ENCODE measurements around the gene HOXD3. TPM values are rescaled to one million over a fixed set of nuclear protein-coding genes. Genes with fewer than 3 reads are reported as not detected.

HOXD3 gene
- total RNA-seq, 1 donor from 2014 or later = not detected

DNA sequence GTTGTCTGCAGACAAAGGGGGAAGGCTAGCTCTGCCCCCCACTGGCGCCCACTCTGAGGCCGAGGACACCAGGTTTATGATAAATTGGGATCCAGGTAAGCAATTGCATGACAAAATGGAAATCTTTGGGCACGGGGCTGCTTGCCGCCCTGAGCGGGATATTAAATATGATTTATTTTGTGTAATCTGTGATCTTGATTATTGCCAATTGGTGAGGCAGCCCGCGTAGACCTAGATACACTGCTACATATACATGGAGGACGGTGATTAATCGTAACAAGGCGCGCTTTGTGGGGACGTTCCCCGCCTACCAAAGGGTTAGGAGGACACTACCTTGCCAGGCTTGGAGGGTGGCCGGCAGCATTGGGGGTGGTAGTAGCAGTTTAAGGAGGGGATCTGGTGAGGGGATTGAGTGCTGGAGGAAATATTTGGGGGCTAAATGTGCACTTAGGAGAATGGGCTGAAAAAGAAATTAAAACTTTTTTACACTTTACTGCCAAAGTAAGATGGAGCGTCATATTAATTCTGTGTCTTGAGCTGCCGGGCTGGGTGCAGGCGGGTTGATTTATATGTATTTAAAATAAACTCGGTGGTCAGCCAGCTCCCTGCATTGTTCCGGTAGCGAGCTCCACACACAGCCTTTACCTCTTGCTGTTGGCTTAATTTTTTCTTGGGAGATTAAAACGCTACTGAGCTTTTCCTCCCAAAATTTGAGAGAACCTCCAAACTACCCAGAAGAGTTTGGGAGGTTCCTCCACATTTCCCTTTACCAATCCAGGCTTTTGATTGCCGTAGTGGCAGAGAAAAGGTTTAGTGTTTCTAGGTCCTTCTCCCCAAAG lies 4.1 kb downstream of the HOXD3 start:
- intact Hi-C loops (cut with micrococcal nuclease) = loop anchor here (1.0 kb wide), 1 partner anchor 52 kb away; no protein-coding TSS in a partner anchor

- intact Hi-C loops (cut with micrococcal nuclease) = loop anchor here (1.0 to 2.0 kb wide), 3 partner anchors 10 to 79 kb away; partner anchors contain the start of gene EVX2
Measured at GRCh38 chr2:176161825-176162626, 4.9 kb downstream of the HOXD3 start.

DNA sequence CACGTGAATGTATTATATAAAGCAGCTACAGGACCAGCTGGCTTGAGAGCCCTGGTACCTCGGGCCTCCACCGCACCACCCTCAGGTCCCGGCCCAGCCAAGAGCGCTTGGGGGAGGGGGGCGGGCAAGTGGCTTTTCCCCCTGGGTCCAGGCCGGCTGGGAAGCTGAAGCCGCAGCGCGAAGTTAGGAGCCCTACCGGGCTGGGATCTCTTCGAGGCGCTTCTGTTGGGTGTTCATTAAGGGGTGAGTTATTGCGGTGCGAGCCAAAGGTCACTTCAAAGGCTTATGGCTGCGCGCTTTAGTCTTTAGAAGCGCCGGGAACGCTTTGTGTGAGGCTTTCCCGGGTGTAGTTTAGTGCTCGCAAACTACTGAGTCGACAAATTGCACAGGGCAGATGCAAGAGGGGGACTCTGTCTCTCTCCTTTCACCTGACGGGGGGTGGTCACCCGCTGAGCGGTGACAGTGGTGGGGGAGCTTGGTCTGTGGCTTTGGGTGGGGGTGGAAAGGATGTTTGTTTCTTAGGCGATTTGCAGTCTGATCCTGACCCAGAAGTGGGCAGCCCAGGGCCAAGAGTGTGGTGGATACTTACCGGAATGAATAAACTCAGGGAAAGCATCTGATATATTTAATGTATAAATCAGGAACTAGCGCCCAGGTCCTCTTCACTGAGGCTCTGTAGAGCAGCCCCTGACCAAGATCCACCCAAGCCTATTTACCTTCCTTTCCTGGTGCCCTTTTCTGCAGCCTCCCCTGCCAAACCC lies 6.0 kb downstream of the HOXD3 start:
- intact Hi-C loops (cut with micrococcal nuclease) = loop anchor here (1.0 to 2.0 kb wide), 2 partner anchors 9 to 80 kb away; partner anchors contain the start of gene EVX2

DNA sequence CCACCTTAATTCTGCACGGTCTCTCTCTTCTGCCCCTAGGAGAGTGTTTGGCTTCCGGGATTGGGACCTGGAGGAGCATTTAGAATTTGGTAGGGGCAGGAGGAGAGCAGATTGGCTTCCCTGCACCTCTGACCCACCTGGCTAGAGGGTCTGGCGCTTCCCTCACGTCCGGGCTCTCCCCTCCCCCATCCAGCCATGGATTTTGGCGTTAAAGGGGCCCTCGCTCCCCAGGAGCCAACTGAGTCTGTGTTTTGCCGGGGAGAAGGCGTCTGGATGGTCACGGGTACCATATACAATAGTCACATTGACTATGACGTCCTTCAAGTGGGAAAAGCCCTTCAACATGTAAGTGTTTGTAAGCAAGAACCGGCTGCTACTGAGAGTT lies 6.6 kb downstream of the HOXD3 start:
- intact Hi-C loops (cut with micrococcal nuclease) = loop anchor here (2.0 kb wide), 1 partner anchor 81 kb away; the partner anchor contains the start of gene EVX2

DNA sequence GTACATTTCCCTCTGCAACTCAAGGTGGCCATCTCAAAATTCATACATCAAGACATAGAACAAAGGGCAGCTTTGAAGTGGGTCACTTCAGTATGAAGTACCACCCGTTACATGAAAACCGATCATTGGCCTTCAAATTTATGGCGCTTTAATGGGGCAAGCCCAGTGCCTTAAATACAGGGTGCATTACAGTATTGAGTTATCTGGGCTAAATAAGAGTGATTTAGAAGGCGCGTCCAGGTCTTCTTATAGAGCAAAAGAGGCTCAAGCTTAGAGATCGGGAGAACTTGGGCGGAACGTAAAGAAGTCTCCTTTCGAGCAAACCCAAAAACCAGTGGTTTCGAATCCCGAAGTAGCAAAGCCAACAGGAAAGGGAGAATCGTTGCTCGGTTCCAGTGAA lies 7.1 kb downstream of the HOXD3 start:
- intact Hi-C loops (cut with micrococcal nuclease) = no loop called here

DNA sequence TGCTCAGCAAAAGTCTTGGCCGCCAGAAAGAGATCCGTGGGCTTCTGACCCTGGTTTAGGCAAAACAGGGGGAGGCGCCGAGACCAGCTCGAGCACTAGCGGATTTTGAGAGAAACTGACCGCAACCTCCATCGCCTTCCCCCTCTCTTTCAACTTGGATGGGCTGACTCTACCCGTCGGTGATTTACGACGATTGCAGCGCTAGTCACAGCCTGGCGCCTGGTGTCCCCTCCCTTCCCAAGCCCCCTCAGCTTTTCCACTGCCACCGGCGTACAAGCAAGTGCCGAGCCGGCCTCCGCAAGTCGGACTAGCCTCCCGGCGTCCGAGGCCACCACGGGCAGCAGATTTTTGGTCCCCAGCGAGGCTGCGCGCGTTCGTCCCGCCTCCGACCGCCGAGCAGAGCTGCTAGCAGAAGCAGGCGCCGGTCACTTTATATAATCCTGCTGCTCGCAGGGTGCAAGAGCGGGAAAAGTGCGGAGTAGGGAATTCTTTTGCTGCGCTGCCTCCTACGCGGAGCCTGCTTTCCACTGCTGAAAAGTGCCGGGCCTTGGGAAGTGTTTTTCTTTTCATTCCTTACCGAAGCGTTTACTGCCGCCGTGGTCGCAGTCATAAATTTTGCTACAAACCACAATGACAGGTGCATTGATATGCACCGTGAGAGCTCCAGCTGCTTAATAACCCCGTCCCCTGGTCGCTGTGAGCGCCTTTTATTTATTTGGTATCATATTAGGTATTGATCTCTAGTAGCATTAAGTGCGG lies 7.7 kb downstream of the HOXD3 start:
- intact Hi-C loops (cut with micrococcal nuclease) = no loop called here

GRCh38 chr2:176165370-176166050 lies 8.4 kb downstream of the HOXD3 start:
- intact Hi-C loops (cut with micrococcal nuclease) = no loop called here

- intact Hi-C loops (cut with micrococcal nuclease) = no loop called here
Measured at GRCh38 chr2:176166272-176166671, 9.2 kb downstream of the HOXD3 start.

GRCh38 chr2:176167398-176167797 lies 10.3 kb downstream of the HOXD3 start:
- intact Hi-C loops (cut with micrococcal nuclease) = no loop called here

GRCh38 chr2:176169181-176169580 lies 12.1 kb downstream of the HOXD3 start:
- intact Hi-C loops (cut with micrococcal nuclease) = no loop called here

GRCh38 chr2:176169711-176170110 lies 12.6 kb downstream of the HOXD3 start:
- intact Hi-C loops (cut with micrococcal nuclease) = loop anchor here (5.0 kb wide), 1 partner anchor 1832 kb away; no protein-coding TSS in a partner anchor

- intact Hi-C loops (cut with micrococcal nuclease) = loop anchor here (5.0 kb wide), 1 partner anchor 1833 kb away; no protein-coding TSS in a partner anchor
Measured at GRCh38 chr2:176170602-176171305, 13.6 kb downstream of the HOXD3 start.

DNA sequence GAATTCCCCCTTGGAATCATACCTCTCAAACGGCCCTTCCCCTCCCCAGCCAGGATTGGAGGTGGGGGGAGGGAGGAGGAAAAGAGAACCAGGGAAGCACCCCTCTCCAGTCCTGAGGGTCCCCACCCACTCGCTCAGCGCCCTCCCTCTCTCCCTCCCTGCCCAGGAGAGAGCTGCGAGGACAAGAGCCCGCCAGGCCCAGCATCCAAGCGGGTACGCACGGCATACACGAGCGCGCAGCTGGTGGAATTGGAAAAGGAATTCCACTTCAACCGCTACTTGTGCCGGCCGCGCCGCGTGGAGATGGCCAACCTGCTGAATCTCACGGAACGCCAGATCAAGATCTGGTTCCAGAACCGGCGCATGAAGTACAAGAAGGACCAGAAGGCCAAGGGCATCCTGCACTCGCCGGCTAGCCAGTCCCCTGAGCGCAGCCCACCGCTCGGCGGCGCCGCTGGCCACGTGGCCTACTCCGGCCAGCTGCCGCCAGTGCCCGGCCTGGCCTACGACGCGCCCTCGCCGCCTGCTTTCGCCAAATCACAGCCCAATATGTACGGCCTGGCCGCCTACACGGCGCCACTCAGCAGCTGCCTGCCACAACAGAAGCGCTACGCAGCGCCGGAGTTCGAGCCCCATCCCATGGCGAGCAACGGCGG lies 14.4 kb downstream of the HOXD3 start:
- intact Hi-C loops (cut with micrococcal nuclease) = loop anchor here (1.0 to 5.0 kb wide), 4 partner anchors 9 to 1834 kb away; partner anchors contain the start of gene HOXD3

DNA sequence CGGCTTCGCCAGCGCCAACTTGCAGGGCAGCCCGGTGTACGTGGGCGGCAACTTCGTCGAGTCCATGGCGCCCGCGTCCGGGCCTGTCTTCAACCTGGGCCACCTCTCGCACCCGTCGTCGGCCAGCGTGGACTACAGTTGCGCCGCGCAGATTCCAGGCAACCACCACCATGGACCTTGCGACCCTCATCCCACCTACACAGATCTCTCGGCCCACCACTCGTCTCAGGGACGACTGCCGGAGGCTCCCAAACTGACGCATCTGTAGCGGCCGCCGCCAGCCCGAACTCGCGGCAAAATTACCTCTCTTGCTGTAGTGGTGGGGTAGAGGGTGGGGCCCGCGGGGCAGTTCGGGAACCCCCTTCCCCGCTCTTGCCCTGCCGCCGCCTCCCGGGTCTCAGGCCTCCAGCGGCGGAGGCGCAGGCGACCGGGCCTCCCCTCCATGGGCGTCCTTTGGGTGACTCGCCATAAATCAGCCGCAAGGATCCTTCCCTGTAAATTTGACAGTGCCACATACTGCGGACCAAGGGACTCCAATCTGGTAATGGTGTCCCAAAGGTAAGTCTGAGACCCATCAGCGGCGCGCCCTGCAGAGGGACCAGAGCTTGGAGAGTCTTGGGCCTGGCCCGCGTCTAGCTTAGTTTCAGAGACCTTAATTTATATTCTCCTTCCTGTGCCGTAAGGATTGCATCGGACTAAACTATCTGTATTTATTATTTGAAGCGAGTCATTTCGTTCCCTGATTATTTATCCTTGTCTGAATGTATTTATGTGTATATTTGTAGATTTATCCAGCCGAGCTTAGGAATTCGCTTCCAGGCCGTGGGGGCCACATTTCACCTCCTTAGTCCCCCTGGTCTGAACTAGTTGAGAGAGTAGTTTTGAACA lies 15.1 kb downstream of the HOXD3 start:
- intact Hi-C loops (cut with micrococcal nuclease) = loop anchor here (1.0 to 5.0 kb wide), 4 partner anchors 10 to 1835 kb away; partner anchors contain the start of gene HOXD3

- intact Hi-C loops (cut with micrococcal nuclease) = loop anchor here (1.0 to 5.0 kb wide), 4 partner anchors 11 to 1836 kb away; partner anchors contain the start of gene HOXD3
Measured at GRCh38 chr2:176172895-176173566, 15.9 kb downstream of the HOXD3 start.

GRCh38 chr2:176173567-176174381 lies 16.7 kb downstream of the HOXD3 start:
- intact Hi-C loops (cut with micrococcal nuclease) = loop anchor here (2.0 to 5.0 kb wide), 3 partner anchors 13 to 1836 kb away; partner anchors contain the start of gene HOXD3
